GM21390 (cell line): ENCODE measurements around the gene CDC42BPA.
A peak's percentile ranks its signal among the peaks of the same experiment; 100 is the strongest.

Experiments
- ATAC-seq: cut with Tn5 transposase; IDR thresholded peaks from one replicate; pipeline ENCODE4 v1.9.1; 2021; ENCODE audit not compliant: unreplicated experiment

CDC42BPA gene

DNA sequence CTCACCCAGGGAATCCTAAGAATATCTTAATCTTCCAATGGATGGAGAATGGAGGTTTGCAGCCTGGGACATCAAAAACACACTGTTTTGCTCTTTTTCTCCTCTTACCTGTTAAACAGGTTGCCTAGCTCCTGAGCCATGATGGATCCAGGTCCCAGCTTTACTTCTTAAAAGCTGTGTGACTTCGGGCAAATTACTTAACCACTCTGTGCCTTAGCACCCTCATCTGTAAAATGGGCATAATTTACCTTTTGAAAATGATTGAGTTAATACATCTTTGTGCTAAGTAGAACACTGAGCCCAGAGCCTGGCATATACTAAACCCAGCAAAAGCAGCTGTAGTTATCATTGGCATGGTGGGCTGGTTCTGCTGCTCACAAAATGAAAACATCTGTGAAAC, 368.0 kb downstream of the CDC42BPA start:
- ATAC-seq, result no peak

DNA sequence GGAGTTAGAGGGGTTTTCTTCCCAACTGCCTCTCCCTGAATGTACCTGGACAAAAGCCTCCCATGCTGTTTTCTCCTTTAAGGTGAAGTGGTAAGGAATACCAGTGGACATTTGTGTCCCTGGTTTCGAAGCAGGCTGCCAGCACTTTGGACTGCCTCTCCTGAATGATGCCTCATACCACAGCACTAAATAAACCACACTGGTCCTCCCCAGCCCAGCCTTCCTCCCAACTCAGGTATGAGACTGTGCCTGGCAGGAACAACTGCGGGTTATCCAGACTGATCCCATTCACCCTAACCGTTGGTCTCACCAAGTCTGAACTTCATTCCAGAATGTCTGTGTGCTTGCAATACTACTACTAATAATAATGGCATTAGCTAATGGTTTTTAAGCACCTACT, 368.9 kb downstream of the CDC42BPA start:
- no peak for ATAC-seq

GRCh38 chr1:226948996-226949395, 369.3 kb downstream of the CDC42BPA start:
- ATAC-seq, result no peak

DNA sequence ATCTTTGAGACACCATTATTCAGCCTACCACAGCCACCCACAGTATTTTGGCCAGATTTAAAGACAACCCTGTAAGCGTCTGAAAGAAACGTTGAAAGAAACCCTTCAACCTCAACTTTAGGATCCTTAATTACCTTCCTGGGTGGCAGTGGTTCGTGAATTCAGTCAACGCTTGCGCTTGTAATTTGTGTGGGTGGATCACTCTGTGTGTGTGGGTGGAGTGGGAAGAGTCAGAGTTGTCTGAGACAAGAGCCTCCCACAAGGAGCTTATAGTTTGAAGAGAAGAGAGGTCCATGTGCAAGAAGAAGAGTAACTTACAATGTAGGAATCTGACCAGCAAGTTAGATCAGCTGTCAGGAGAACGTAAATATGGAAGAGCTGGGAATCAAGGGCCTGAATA, 369.8 kb downstream of the CDC42BPA start:
- ATAC-seq, result no peak

DNA sequence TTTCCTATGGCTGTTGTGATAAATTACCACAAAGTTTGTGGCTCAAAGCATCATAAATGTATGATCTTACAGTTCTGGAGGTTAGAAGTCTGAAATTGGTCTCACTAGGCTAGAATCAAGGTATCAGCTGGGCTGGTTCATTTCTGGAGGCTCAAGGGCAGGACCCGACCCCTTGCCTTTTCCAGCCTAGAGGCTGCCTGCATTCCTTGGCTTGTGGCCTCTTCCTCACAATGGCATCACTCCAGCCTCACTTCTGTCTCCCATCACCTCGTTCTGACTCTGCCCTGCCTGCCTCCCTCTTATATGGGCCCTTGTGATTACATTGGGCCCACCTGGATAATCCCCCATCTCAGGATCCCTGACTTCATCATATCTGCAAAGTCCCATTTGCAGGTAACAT, 370.2 kb downstream of the CDC42BPA start:
- ATAC-seq, result no peak

DNA sequence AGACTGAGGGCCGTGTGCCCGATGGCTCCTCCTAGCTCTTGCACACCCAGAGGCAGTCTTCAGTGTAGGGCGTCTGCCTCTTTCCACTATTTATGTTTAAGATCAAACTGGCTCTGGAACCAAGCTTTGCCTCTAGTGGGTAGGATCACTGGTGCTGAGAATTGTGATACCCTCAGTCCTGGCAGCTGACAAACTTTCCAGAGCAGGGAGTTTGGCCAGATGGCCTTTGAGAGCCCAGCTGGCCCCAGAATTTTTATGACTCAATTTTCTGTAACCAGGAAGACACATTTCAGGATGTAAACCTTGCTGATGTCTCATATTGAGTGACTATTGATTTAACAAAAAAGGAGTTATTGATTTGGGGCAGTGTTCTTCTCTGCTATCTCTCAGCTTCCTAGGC, 371.5 kb downstream of the CDC42BPA start:
- ATAC-seq, result no peak

DNA sequence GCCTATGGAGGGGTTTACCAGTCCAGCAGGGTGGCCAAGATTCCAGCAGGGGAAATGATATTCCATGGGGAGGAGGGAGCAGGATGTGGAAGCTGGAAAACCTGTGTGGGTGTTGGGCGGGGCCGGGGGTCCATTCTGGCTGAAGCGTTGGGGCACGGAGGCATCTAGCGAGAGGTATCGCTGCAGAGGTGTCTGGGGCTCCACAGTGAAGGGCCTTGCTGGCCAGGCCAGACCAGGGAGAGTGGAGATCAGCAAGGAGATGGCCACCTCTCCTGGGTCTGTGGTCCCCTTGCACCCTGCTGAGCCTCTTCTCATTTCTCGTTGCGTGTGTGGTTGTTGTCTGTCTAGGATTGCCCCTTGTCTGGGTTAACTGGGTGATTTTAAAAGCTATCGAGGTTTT, 372.0 kb downstream of the CDC42BPA start:
- no peak for ATAC-seq

DNA sequence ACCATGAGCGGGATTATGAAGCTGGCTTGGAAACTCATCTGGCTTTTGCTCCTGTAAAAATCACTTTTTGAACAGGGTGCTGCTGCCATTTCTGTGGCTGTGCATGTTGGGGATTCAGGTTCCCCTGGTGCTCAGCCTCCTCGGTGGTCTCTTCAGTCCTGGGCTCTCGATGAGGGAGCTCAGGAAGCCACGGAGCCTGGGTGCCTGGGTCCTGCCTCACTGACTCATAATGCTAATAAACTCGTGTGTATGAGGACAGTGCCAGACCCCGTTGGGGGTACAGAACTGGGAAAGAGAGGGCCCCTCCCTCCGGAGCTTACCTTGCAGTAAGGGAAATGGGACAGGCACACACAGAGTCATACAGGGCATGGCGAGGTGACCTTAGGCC, 372.4 kb downstream of the CDC42BPA start:
- no peak for ATAC-seq

DNA sequence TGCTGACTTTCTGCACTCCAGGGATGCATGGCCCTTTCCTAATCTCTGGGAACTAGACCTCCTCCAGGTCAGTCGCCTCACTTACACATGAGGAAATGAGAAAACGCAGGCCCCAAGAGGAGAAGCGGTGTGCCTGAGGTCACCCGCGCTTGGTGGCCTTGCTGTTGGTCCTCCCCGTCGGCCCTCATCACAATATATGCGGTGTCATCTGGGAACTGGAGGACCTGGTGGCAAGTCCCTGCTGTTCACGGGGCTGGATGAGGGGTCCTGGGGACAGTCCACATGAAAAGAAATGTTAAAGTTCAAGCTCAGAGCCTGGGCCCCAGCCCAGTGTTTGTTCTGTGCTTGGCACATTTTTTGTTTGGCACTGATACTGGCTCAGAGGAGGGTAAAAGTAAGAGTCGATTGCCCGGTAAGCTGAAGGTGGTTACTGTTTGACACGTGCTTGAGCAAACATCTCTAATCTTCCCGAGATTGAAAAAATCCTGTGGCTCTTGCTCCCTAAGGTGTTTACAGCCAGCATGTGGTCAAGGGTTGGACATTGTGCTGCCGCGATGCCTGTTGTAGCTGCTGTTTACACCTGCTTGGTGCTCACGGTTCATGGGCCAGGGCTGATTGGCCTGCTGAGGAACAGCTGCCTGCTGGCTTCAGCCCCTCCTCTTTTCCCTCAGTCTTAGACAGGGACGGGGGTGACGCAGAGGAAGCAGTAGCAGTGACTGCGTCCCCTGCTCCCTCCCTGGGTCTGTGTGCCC, 373.0 kb downstream of the CDC42BPA start:
- no peak for ATAC-seq

DNA sequence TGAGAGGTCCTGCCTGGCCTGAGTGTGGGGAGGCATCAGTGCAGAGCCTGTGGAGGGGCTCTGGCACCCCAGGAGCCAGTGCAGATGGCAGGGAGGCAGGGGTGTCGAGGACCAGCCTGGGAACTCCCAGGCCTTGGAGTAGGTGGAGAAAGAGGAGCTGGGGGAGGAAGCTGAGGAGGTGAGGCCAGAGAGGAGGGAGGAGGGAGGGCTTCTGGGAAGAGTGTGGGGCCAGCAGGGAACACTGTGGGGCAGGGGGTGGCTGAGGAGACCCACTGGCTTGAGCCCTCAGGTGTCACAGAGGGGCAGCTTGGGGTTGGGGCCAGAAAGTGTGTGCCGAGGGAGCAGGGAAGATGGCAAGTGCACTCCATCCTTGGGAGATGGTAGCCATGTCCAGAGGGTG, 374.4 kb downstream of the CDC42BPA start:
- ATAC-seq, result no peak

DNA sequence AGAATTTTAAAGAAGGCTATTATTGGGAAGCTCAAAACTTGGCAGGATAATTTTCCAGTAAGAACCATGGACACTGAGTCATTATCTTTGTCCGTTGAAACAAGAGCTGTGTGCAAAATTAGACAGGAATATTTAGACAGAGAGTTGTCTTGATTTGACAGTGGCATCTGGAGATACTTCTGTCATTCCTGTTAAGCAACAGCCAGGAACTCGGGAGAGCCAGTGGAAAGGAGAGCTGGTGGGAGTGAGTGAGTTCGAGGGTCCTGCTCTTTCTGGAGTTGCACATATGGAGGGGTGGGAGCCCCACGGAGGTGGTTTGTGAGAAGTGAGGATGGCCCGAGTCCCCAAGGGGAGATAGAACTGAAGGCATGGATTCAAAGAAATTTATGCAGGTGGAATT, 375.1 kb downstream of the CDC42BPA start:
- ATAC-seq, result no peak

DNA sequence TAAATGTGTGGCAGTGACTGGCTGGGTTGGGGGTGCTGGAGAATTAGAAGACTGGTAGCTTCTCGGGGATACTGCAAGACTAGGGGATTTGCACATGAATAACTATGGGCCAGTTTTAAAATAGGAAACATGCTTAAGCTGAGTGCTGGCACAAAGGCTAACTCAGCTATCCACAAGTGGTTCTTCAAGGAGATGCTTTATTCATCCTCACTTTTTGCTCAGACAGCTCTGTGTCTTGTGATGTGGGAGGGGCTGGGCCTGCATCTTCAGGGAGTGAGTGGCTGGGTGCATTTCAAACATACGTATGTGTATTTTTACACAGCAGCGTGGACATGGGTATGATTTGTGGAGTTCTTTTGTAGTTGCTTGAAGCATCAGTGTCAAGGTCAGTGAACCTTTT, 375.9 kb downstream of the CDC42BPA start:
- ATAC-seq, result no peak

GRCh38 chr1:226940806-226941067, 377.6 kb downstream of the CDC42BPA start:
- ATAC-seq, result no peak

DNA sequence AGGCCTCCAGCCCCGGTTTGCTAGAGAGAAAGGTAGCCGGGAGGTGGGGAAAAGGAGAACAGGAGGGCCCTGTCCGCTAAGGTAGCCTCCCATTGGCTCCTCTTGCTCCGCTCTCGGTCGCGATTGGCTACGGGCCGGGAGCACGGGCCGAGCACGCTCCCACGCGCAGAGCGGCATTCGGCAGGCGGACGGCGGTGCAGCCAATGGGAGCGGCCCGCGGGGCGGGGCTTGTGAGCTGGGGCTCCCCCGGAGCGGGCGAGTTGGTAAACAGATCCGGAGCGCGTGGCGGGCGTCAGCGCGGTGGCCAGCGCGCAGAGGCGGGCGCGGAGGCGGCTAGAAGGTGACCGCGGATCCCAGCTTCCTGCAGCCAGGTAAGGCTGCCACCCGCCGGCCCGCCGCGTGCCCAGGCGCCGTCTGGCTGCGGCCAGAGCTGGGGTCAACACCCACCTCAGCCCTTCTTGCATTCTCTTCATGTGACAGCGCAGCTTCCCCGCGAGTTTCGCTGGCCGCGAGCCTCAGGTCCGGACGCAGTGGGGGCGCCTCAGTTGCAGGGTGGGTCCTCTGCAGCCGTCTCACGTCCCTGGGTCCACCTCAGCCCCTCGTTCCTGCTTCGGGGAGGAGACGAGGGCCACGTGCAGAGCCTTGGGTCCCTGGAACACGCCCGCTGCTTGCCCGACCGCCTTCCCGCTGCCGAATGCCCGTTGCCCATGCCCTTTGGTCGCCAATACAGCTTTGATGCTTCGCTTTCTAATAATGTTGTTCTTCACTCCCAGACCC, 378.1 kb downstream of the CDC42BPA start, which contains the start of gene COQ8A:
TSS of gene COQ8A (plus strand) at position 266 of the 777 bp plus-strand sequence. CDS start 21,092 bp downstream, outside the sequence.
- ATAC-seq, result peak; percentile 95
